ENCODE measurements around the gene KRT10.
"Not testable (repeated sequence)": the region's sequence is repeated elsewhere in the genome, so short reads cannot be mapped to it uniquely, and the experiment has no call there.

KRT10 gene

GRCh38 chr17:40832840-40833239, 10.4 kb upstream of the KRT10 start:
- no peak for DNase-seq

GRCh38 chr17:40830085-40830776, 7.8 kb upstream of the KRT10 start:
- DNase-seq: no peak

GRCh38 chr17:40828454-40829044, 6.1 kb upstream of the KRT10 start:
- DNase-seq: no peak

- peak in 1 of 5 donors; percentile 8 for DNase-seq
Observed at GRCh38 chr17:40827746-40828453, 5.5 kb upstream of the KRT10 start.

GRCh38 chr17:40825599-40825998, 3.2 kb upstream of the KRT10 start:
- no peak for DNase-seq

GRCh38 chr17:40824015-40824832, 1.8 kb upstream of the KRT10 start:
- no peak for DNase-seq

- DNase-seq: no peak
Observed at GRCh38 chr17:40821536-40821935, 878 bp downstream of the KRT10 start.

GRCh38 chr17:40820228-40820838, 2.1 kb downstream of the KRT10 start:
- DNase-seq: peak in 1 of 5 donors; percentile 30

- no peak for DNase-seq
Observed at GRCh38 chr17:40819528-40820125, 2.8 kb downstream of the KRT10 start.

GRCh38 chr17:40818733-40819527, 3.5 kb downstream of the KRT10 start:
- DNase-seq: peak; percentile 69 to 90 (median 79)

- DNase-seq: peak in 1 of 5 donors; percentile 9
Observed at GRCh38 chr17:40818343-40818732, 4.1 kb downstream of the KRT10 start.

GRCh38 chr17:40817103-40817682, 5.2 kb downstream of the KRT10 start:
- DNase-seq: no peak

- no peak for DNase-seq
Observed at GRCh38 chr17:40816569-40816968, 5.8 kb downstream of the KRT10 start.

- no peak for DNase-seq
Observed at GRCh38 chr17:40815381-40815780, 7.0 kb downstream of the KRT10 start.

- not testable (repeated sequence) for DNase-seq
Observed at GRCh38 chr17:40814657-40815056, 7.8 kb downstream of the KRT10 start.

GRCh38 chr17:40813804-40814203, 8.6 kb downstream of the KRT10 start:
- no peak for DNase-seq

- DNase-seq: no peak
Observed at GRCh38 chr17:40812639-40813038, 9.8 kb downstream of the KRT10 start.

GRCh38 chr17:40810494-40810893, 11.9 kb downstream of the KRT10 start:
- no peak for DNase-seq

- DNase-seq: no peak
Observed at GRCh38 chr17:40809721-40810421, 12.5 kb downstream of the KRT10 start.

- no peak for DNase-seq
Observed at GRCh38 chr17:40806131-40806530, 16.3 kb downstream of the KRT10 start.
